Epithelial cell of esophagus (primary cell): ENCODE results near the gene TLR6.
A peak's percentile ranks its signal among the peaks of the same experiment; 100 is the strongest.

Experiments used
- DNase-seq: peaks from one replicate; pipeline ENCODE4 v3.0.0; 2010; ENCODE audit warnings: low read depth
- H3K4me3 ChIP-seq: 2 replicates; pipeline ENCODE4 v1.5.1; 2011; ENCODE audit warnings: mild to moderate bottlenecking, low read length, control low read depth
- CTCF ChIP-seq: IDR thresholded peaks from 2 replicates; pipeline ENCODE4 v1.5.1; 2011; ENCODE audit warnings: low read depth, mild to moderate bottlenecking, low read length, control low read depth, inconsistent platforms; ENCODE audit not compliant: insufficient read depth; ENCODE audit errors: missing control alignments

Gene TLR6

GRCh38 chr4:38876636-38877035 is 20.0 kb upstream of the TLR6 start:
- TF ChIP-seq CTCF = no peak
- no peak overlapping the region for H3K4me3 ChIP-seq
- no peak for DNase-seq

- no peak for TF ChIP-seq CTCF
- DNase-seq = no peak
- no peak overlapping the region for H3K4me3 ChIP-seq
Observed at GRCh38 chr4:38873290-38873944, 16.8 kb upstream of the TLR6 start.

- H3K4me3 ChIP-seq = no peak overlapping the region
- DNase-seq = peak; percentile 65
- no peak for TF ChIP-seq CTCF
Observed at GRCh38 chr4:38872620-38873019, 16.0 kb upstream of the TLR6 start.

GRCh38 chr4:38871593-38871992 is 15.0 kb upstream of the TLR6 start:
- TF ChIP-seq CTCF = no peak
- H3K4me3 ChIP-seq = no peak overlapping the region
- no peak for DNase-seq

GRCh38 chr4:38870098-38870808 is 13.6 kb upstream of the TLR6 start:
- no peak for DNase-seq
- no peak for TF ChIP-seq CTCF
- no peak overlapping the region for H3K4me3 ChIP-seq

- H3K4me3 ChIP-seq = no peak overlapping the region
- no peak for DNase-seq
- TF ChIP-seq CTCF = no peak
Observed at GRCh38 chr4:38869511-38869910, 12.9 kb upstream of the TLR6 start.
